ENCODE data around the gene SOX21.

SOX21 gene

GRCh38 chr13:94708031-94708859 is 4.1 kb downstream of the SOX21 start:
- DNase-seq = no peak

DNA sequence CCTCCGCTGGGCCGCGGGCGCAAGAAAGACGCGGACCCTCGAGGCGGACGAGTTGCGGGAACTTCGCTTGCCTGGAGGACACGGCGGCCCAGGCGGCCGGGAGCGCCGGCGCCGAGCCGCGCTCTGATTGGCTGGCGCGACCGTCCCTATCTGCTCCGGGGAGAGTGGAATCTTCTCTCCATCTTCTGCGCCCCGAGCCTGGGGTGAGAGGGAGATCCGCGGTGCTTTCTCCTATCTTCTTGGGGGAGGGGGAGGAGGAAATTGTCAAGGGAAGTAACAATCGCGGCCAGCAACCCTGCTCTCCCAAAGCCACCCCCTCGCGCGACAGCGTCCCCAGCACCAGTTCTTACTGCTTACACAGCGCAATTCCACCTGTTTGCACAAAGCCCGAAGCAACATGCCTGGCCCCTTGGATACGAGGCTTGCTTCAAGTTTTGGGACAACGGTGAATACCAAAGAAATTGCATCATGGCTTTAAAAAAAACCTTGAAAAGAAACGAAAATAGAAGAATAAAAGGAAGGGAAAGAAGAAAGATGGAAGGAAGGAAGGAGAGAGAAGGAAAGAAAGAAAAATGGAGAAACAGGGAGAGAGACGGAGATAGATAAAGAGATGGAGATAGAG is 4.8 kb downstream of the SOX21 start:
- DNase-seq = no peak

DNA sequence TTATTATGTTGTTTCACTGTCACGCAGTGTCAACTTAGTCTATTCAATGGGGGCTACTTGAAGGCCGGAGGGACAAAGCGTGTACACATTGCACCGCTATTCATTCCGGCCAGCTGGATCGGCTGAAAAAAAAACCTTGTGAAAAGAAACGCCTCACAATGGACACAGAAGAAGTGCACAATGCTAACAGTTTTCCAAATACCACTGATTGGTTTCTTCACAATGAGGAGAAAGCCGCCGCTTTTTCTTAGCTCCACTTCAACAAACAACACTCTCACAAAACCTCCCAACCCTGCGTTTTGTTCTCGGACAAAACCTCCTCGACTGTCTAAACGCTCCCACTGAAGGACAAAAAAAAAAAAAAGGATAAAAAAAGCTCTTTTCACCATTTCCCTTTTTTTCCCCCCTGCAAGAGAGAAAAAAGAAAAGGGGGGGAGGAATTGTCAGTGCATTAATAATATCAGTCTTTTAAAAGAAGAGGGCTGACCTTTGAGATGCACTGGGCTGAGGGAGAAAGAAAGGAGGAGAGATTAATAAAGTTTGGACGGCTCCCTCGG is 5.4 kb downstream of the SOX21 start:
- no peak for DNase-seq

- no peak for DNase-seq
These were observed 6.1 kb downstream of the SOX21 start for GRCh38 chr13:94706101-94706842.

GRCh38 chr13:94705081-94706030 is 7.0 kb downstream of the SOX21 start:
- DNase-seq = no peak

- no peak for DNase-seq
These were observed 7.8 kb downstream of the SOX21 start for GRCh38 chr13:94704377-94705080.

GRCh38 chr13:94703721-94704314 is 8.5 kb downstream of the SOX21 start:
- no peak for DNase-seq

DNA sequence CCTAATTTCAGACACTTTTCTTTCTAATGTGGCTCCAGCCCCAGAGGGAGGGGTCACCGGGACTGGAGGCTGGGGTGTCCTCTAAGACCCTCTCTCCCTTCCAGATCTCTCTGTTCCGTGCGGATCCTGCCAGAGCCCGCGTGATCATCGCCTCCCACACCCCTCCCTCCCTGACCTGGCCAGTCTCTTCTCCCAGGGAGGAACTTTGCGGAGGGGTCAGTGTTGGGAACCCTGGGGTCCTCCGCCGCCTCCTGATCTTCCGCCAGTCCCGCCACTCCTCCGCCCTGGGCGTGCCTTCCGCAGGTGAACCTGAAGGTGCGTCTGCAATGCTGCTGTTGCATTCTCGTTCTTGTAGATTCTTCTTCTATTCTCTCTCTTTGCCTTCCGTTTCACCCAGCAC is 9.1 kb downstream of the SOX21 start:
- no peak for DNase-seq

DNA sequence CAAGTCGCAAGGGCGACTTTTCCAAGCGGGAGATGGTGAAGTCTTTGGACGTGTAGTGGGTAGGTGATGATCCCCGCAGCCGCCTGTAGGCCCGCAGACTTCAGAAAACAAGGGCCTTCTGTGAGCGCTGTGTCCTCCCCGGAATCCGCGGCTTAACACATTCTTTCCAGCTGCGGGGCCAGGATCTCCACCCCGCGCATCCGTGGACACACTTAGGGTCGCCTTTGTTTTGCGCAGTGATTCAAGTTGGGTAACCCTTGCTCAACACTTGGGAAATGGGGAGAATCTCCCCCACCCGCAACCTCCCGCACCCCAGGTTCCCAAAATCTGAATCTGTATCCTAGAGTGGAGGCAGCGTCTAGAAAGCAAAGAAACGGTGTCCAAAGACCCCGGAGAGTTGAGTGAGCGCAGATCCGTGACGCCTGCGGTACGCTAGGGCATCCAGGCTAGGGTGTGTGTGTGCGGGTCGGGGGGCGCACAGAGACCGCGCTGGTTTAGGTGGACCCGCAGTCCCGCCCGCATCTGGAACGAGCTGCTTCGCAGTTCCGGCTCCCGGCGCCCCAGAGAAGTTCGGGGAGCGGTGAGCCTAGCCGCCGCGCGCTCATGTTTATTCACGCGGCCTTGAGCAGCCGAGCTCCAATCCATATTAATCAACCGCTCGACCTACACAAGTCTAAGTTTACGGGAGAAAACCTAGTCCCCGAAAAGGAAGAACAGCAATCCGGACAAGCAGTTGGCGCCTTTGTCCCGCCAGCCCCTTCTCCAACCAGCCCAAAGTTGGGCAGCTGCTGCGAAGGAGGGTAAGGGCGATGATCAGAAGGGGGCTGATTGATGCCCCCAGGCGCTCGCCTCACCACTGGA is 9.9 kb downstream of the SOX21 start:
- DNase-seq = no peak

- DNase-seq = no peak
These were observed 10.8 kb downstream of the SOX21 start for GRCh38 chr13:94701313-94702180.

- no peak for DNase-seq
These were observed 11.8 kb downstream of the SOX21 start for GRCh38 chr13:94700536-94700935.

GRCh38 chr13:94700051-94700535 is 12.3 kb downstream of the SOX21 start:
- no peak for DNase-seq

GRCh38 chr13:94696171-94696570 is 16.2 kb downstream of the SOX21 start:
- no peak for DNase-seq

DNA sequence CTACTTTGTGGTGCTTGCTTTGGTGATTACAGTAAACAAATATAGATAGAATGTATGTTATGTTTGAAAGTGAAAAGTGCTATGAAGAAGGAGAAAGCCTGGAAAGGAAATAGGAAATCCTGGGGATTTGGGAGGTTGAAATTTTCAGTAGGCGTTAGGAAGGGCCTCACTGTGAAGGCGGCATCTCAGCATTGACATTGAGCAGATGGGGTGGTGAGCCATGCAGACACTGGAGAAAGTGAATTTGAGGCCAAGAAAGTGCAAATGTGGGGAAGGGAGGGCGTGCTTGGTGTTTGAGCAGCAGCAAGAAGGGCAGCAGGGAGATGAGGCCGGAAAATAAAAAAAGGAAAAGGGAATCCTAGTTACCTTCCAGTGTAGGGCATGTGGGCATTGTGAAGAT is 20.3 kb downstream of the SOX21 start:
- DNase-seq = no peak

- no peak for DNase-seq
These were observed 28.9 kb downstream of the SOX21 start for GRCh38 chr13:94683409-94683808.

DNA sequence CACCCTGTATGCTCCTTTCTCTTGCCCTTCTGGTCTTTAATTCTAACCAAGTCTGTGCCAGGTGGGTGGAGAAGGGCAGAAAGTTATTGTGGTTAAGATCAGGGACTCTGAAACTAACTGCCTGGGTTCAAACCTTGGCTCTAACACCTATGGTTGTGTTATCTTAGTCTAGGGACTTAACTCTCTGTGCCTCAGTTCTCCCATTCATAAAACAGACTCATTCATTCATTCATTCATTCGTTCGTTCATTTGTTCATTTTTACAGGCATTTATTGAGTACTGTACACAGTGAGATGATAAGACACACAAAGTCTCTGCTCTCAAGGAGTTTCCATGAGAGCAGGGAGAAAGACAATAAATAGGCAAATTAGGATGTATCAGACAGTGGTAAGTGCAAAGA is 30.1 kb downstream of the SOX21 start:
- DNase-seq = no peak

DNA sequence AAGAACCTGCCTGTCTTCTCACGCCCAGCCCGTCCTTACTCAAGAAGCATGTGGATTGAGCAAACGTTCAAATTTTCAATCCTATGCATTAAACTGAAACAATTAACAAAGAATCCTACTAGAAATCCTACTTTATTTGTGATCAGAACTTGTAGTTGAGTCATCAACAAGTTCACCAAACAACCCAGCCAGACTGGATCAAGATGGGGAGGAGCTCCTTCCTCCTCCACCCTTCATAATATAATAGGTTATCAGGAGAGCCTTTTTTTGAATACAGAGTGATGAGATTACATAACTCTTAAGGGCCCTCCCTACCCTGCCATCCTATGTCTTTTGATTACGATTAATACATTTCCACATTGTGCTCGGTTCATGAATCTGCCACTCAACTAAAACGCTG is 32.7 kb downstream of the SOX21 start:
- DNase-seq = no peak

DNA sequence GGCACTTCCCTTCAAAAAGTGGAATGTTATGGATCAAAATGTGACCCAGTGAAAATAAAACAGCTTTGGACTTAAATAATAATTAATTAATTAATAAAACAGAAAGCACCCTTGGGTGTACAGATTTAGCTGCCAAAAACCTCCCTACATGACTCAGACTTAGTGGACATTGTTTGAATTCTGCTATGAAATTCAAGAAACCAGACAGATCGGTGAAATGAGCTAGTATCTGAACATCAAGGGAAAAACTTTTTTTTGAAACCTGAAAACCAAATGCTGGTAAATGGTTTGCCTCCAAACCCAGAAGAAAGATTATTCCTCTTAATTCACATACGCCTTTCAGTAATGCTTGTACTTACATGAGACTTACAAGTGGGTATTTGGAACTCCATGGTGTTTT is 33.5 kb downstream of the SOX21 start:
- DNase-seq = no peak

- DNase-seq = no peak
These were observed 34.5 kb downstream of the SOX21 start for GRCh38 chr13:94677799-94678198.
